ENCODE results near the gene C1orf167. TPM values are rescaled to one million over a fixed set of nuclear protein-coding genes. Genes with fewer than 3 reads are reported as not detected.

The C1orf167 gene
- total RNA-seq, 1 donor from 2014 or later = not detected

DNA sequence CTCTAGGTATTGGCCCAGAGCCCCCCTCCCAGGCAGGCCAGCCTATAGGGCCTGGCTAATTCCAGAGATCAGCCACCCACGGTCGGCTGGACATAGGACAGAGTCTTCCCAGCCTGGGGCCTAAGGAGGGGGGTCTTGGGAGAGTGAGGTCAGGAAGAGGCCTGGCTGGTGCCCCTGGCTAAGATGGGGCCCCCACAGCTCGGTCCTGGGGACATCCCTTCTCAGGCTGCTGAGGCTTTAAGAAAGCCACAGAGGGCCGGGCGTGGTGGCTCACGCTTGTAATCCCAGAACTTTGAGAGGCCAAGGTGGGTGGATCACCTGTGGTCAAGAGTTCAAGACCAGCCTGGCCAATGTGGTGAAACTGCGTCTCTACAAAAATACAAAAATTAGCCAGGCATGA is 2.5 kb downstream of the C1orf167 start:
- H3K4me2 ChIP-seq = no peak overlapping the region
- peaks cover 16% of the 10 kb centered on the region for H3F3A ChIP-seq (ENCODE audit: low read depth)
- H3K4me3 ChIP-seq = no peak overlapping the region
- no peak overlapping the region for H2AFZ ChIP-seq (replicated peaks)
- H3K27ac ChIP-seq = no peak overlapping the region
- Mint-ChIP-seq H3K4me3 (no peak overlapping the region), H3K9me3 (no peaks in the 10 kb centered on the region), H3K27ac (no peak overlapping the region), H3K4me1 (peaks cover 23% of the 10 kb centered on the region), H3K36me3 (no peaks in the 10 kb centered on the region), H3K27me3 (ENCODE audit: insufficient read depth, low read depth) (peaks cover 23% of the 10 kb centered on the region)
- peaks cover 56% of the 10 kb centered on the region for H3K27me3 ChIP-seq
- no peak overlapping the region for H3K9ac ChIP-seq
- TF ChIP-seq, protein P1, sequence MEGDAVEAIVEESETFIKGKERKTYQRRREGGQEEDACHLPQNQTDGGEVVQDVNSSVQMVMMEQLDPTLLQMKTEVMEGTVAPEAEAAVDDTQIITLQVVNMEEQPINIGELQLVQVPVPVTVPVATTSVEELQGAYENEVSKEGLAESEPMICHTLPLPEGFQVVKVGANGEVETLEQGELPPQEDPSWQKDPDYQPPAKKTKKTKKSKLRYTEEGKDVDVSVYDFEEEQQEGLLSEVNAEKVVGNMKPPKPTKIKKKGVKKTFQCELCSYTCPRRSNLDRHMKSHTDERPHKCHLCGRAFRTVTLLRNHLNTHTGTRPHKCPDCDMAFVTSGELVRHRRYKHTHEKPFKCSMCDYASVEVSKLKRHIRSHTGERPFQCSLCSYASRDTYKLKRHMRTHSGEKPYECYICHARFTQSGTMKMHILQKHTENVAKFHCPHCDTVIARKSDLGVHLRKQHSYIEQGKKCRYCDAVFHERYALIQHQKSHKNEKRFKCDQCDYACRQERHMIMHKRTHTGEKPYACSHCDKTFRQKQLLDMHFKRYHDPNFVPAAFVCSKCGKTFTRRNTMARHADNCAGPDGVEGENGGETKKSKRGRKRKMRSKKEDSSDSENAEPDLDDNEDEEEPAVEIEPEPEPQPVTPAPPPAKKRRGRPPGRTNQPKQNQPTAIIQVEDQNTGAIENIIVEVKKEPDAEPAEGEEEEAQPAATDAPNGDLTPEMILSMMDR (IDR thresholded peaks at IDR 0.05) = no peak
- no peak for TF ChIP-seq EZH2phosphoT487 (IDR thresholded peaks at IDR 0.05)
- no peak for TF ChIP-seq EZH2 (IDR thresholded peaks at IDR 0.05)
- no peaks in the 10 kb centered on the region for H3K9me3 ChIP-seq (ENCODE audit: low read depth)
- peak; percentile 29 for DNase-seq (ENCODE audit: low spot score)
- H3K36me3 ChIP-seq = no peaks in the 10 kb centered on the region
- peaks cover 17% of the 10 kb centered on the region for H3K4me1 ChIP-seq
- no peaks in the 10 kb centered on the region for H3K79me2 ChIP-seq (ENCODE audit: low read depth)
- H4K20me1 ChIP-seq (ENCODE audit: low read depth) = no peaks in the 10 kb centered on the region

DNA sequence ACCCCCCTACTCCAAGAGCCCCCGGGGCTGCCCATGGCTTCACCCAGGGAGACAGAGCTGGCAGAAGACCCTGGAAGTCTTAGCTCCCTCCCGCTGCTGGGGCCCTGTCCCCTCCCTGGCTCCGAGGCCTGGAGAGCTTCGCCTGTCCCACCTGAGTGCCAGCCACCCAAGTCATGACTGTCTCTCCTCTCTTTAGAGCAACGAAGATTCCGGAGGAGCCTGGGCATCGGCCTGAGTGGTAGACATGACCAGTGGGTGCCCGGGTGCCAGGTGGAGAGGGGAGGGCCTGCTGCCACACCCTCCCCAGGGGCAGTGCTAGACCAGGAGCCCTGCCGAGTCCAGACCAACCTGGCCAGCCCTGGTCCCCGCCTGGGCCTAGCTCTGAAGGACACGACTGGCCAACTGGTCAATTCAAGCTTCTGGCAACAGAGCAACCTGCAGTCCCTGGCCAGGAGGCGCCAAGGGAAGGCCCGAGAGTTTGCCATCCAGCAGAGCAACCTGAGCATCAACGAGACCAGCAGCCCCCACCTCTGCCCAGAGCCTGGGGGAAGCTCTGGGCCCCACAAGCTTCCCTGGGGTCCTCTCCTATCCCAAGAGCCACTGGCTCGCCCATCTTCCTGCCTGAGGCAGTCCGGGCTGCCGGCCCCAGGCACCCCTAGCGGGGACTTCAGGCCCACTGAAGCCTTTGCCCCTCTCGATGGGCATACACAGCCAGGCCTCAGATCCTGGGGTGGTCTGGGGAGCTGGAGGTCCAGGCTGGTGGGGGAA is 3.9 kb downstream of the C1orf167 start:
- peaks cover 16% of the 10 kb centered on the region for H3F3A ChIP-seq (ENCODE audit: low read depth)
- H3K27me3 ChIP-seq = peaks cover 43% of the 10 kb centered on the region
- H2AFZ ChIP-seq (replicated peaks) = no peak overlapping the region
- H3K27me3 Mint-ChIP-seq (ENCODE audit: insufficient read depth, low read depth) = peaks cover 17% of the 10 kb centered on the region
- H3K36me3 Mint-ChIP-seq = no peaks in the 10 kb centered on the region
- H3K4me3 Mint-ChIP-seq = no peak overlapping the region
- H3K27ac ChIP-seq = no peak overlapping the region
- H3K4me2 ChIP-seq = no peak overlapping the region
- no peaks in the 10 kb centered on the region for H3K79me2 ChIP-seq (ENCODE audit: low read depth)
- H4K20me1 ChIP-seq (ENCODE audit: low read depth) = no peaks in the 10 kb centered on the region
- no peak overlapping the region for H3K9ac ChIP-seq
- TF ChIP-seq EZH2 (IDR thresholded peaks at IDR 0.05) (no peak), EZH2phosphoT487 (IDR thresholded peaks at IDR 0.05) (no peak)
- TF ChIP-seq, protein P1 (IDR thresholded peaks at IDR 0.05) = no peak
- DNase-seq (ENCODE audit: low spot score) = no peak
- H3K27ac Mint-ChIP-seq = peak overlapping the region; percentile 7
- no peaks in the 10 kb centered on the region for H3K36me3 ChIP-seq
- no peaks in the 10 kb centered on the region for H3K9me3 Mint-ChIP-seq
- no peaks in the 10 kb centered on the region for H3K9me3 ChIP-seq (ENCODE audit: low read depth)
- peaks cover 20% of the 10 kb centered on the region for H3K4me1 Mint-ChIP-seq
- no peak overlapping the region for H3K4me3 ChIP-seq
- peaks cover 17% of the 10 kb centered on the region for H3K4me1 ChIP-seq

GRCh38 chr1:11766429-11766776 is 4.4 kb downstream of the C1orf167 start:
- H4K20me1 ChIP-seq (ENCODE audit: low read depth) = no peaks in the 10 kb centered on the region
- H3K79me2 ChIP-seq (ENCODE audit: low read depth) = no peaks in the 10 kb centered on the region
- Mint-ChIP-seq H3K36me3 (no peaks in the 10 kb centered on the region), H3K9me3 (no peaks in the 10 kb centered on the region), H3K27me3 (ENCODE audit: insufficient read depth, low read depth) (peaks cover 17% of the 10 kb centered on the region), H3K4me1 (peaks cover 20% of the 10 kb centered on the region), H3K4me3 (no peak overlapping the region), H3K27ac (no peak overlapping the region)
- H3K4me2 ChIP-seq = no peak overlapping the region
- H3K9ac ChIP-seq = no peak overlapping the region
- H3K4me1 ChIP-seq = peaks cover 17% of the 10 kb centered on the region
- no peak for DNase-seq (ENCODE audit: low spot score)
- TF ChIP-seq EZH2phosphoT487 (IDR thresholded peaks at IDR 0.05) (no peak), EZH2 (IDR thresholded peaks at IDR 0.05) (no peak)
- TF ChIP-seq, protein P1 (IDR thresholded peaks at IDR 0.05) = no peak
- peaks cover 16% of the 10 kb centered on the region for H3F3A ChIP-seq (ENCODE audit: low read depth)
- H2AFZ ChIP-seq (replicated peaks) = no peak overlapping the region
- no peaks in the 10 kb centered on the region for H3K9me3 ChIP-seq (ENCODE audit: low read depth)
- peaks cover 37% of the 10 kb centered on the region for H3K27me3 ChIP-seq
- no peaks in the 10 kb centered on the region for H3K36me3 ChIP-seq
- no peak overlapping the region for H3K4me3 ChIP-seq
- H3K27ac ChIP-seq = no peak overlapping the region
